ENCODE measurements around the gene WDR33.

DNA sequence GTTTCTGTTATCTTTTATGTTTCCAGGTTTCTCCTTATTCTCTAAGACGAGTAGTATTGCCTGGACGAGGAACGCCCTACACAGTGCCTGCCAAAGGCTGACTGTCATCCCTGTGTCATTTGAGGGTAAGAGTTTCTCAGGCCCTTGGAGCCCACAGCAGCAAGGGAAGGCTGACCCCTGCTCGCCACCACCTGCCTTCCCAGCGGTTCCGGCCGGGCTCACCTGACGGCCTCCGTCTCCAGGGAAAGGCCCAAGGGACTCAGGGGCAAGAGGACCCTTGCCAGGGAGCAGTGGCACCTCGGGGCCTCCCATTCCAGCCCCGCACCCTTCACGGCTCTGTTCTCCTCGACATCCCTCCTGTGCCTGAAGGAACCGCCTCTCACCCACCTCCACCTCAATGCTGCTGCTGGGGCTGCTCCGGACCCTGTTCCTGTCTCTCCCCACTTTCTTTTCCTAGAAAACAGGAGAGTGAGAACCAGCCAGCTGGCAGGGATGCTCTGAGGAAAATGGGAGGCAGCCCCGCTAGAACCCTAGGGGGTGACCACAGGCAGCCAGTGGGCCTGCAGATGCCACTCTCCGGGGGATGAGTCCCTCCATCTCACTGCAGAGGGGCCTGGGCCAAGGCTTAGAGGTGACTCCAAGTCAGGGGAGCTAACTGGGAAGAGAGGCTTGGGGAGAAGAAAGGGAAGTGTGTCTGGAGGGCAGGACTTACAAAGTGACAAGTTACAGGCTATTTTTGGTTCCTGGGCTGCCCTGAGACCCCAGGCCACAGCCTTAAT, 137.5 kb downstream of the WDR33 start:
- TF ChIP-seq, protein P1, sequence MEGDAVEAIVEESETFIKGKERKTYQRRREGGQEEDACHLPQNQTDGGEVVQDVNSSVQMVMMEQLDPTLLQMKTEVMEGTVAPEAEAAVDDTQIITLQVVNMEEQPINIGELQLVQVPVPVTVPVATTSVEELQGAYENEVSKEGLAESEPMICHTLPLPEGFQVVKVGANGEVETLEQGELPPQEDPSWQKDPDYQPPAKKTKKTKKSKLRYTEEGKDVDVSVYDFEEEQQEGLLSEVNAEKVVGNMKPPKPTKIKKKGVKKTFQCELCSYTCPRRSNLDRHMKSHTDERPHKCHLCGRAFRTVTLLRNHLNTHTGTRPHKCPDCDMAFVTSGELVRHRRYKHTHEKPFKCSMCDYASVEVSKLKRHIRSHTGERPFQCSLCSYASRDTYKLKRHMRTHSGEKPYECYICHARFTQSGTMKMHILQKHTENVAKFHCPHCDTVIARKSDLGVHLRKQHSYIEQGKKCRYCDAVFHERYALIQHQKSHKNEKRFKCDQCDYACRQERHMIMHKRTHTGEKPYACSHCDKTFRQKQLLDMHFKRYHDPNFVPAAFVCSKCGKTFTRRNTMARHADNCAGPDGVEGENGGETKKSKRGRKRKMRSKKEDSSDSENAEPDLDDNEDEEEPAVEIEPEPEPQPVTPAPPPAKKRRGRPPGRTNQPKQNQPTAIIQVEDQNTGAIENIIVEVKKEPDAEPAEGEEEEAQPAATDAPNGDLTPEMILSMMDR (IDR thresholded peaks at IDR 0.05), result no peak
- no peak for TF ChIP-seq POLR2A (IDR thresholded peaks at IDR 0.05; ENCODE audit: low read depth)
